GM13976 (cell line): Measurements from ENCODE around the gene TCTN2.
A peak's percentile ranks its signal among the peaks of the same experiment; 100 is the strongest.

Source experiments
- DNase-seq: peaks from one replicate; pipeline ENCODE4 v3.0.0; 2012; ENCODE audit warnings: low spot score
- in situ Hi-C: fragments of 300-500 bp; cut with MboI; formaldehyde crosslinking; loops from one replicate; pipeline ENCODE4 v1.12.0; 2022; ENCODE audit warnings: low sequenced_read_pairs, mixed read lengths, inconsistent platforms; ENCODE audit not compliant: unreplicated experiment
- TF ChIP-seq, protein P1 (sequence below): IDR thresholded peaks from 2 replicates; pipeline ENCODE4 v1.5.1; 2012; ENCODE audit warnings: borderline replicate concordance, mild to moderate bottlenecking; ENCODE audit not compliant: insufficient read depth; ENCODE audit errors: extremely low read depth, missing control alignments, control extremely low read depth

TCTN2 gene

DNA sequence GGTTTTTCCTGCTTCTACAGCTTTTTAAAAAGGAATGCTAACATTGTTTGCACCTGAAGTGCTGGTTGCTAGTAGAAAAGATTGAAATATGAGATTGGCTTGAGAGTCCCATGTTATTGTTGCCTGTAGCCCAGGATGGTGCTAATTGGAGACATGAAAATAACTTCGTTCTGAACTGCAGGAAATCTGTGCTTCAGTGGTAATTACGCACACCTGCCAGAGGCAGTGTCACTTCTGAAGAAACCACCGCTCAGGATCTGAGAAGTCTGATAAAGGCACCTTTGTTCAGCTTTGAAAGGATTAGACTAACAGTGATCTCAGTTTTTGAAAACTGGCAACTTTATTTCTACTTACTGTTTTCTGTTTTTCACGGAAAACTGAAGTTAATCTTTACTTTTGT lies 25.7 kb downstream of the TCTN2 start:
- DNase-seq, result no peak
- in situ Hi-C loops, result no loop called here
- TF ChIP-seq, protein P1, sequence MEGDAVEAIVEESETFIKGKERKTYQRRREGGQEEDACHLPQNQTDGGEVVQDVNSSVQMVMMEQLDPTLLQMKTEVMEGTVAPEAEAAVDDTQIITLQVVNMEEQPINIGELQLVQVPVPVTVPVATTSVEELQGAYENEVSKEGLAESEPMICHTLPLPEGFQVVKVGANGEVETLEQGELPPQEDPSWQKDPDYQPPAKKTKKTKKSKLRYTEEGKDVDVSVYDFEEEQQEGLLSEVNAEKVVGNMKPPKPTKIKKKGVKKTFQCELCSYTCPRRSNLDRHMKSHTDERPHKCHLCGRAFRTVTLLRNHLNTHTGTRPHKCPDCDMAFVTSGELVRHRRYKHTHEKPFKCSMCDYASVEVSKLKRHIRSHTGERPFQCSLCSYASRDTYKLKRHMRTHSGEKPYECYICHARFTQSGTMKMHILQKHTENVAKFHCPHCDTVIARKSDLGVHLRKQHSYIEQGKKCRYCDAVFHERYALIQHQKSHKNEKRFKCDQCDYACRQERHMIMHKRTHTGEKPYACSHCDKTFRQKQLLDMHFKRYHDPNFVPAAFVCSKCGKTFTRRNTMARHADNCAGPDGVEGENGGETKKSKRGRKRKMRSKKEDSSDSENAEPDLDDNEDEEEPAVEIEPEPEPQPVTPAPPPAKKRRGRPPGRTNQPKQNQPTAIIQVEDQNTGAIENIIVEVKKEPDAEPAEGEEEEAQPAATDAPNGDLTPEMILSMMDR, result no peak

DNA sequence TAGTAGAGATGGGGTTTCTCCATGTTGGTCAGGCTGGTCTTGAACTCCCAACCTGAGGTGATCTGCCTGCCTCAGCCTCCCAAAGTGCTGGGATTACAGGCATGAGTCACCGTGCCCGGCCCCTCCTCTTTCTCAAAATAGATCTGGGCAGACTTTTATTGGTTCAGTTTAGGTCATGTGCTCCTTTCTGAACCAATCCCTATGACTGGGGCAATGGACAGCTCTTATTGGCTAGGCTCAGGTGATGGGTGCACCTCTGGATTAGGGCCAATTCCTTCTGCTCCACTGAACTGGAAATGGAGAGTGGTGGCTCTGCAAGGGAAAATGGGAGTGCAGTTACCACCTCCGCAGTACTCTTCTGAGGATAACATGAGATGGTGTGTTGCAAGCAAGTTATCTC lies 35.0 kb downstream of the TCTN2 start:
- TF ChIP-seq, protein P1, result no peak
- in situ Hi-C loops, result no loop called here
- DNase-seq, result no peak

DNA sequence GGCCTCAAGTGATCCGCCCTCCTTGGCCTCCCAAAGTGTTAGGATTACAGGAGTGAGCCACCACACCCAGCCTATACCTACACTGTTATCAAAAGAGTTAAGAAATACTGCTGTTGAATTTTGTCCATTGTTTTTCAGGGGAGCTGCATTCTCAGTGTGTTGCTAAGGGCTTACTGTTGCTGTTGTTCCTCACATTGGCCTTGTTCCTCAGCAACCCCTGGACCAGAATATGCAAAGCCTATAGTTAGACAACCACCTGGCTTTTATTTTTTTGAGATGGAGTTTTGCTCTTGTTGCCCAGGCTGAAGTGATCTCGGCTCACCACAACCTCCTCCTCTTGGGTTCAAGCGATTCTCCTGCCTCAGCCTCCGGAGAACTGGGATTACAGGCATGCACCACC lies 36.6 kb downstream of the TCTN2 start:
- TF ChIP-seq, protein P1, result no peak
- DNase-seq, result no peak
- in situ Hi-C loops, result no loop called here

DNA sequence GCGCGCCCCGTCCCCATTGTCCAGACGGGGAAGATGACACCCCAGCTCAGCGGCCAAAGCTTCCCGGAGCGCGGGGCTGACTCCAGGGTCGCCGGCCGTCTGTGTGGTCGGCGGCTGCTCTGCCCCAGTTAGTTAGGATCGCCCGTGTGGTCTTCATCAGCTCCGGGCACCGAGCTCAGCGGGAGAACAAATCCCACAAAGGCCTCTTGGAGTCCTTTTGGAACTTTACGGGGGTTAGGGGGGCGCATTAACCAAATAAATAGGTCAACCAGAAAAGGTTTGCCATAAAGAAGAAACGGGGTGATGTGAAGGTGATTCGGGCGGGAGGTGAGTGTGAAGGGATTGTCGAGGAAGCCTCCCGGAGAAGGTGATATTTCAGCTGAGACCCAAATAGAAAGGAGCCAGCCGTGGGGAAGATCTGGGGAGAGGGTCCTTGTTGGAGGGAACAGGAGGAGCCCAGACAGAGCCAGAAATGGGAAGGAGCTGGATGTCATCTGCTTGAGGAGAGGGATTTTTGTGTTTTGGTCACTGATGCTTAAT lies 41.9 kb downstream of the TCTN2 start:
- DNase-seq, result no peak

DNA sequence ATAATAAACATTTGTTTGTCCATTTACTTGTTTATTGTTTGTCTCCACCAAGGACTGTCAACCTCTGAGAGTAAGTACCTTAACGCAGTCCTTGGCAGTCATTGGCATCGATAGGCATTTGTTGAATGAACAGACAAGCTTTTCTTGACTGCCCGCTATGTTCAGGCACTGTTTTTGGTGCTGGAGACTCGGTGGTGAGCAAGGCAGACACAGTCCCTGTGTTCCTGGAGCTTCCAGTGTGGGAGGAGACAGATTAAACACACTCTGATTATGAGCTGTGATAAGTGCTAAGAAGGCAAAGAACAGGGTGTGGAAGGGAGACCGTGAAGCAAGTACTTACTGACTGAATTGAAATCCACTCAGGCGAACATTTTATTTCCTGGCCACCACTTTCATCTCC lies 42.5 kb downstream of the TCTN2 start:
- in situ Hi-C loops, result no loop called here
- DNase-seq, result no peak
- TF ChIP-seq, protein P1, result no peak

More for the DNA sequence above, 41.9 kb downstream of the TCTN2 start:
- in situ Hi-C loops, result no loop called here
- TF ChIP-seq, protein P1, result no peak

DNA sequence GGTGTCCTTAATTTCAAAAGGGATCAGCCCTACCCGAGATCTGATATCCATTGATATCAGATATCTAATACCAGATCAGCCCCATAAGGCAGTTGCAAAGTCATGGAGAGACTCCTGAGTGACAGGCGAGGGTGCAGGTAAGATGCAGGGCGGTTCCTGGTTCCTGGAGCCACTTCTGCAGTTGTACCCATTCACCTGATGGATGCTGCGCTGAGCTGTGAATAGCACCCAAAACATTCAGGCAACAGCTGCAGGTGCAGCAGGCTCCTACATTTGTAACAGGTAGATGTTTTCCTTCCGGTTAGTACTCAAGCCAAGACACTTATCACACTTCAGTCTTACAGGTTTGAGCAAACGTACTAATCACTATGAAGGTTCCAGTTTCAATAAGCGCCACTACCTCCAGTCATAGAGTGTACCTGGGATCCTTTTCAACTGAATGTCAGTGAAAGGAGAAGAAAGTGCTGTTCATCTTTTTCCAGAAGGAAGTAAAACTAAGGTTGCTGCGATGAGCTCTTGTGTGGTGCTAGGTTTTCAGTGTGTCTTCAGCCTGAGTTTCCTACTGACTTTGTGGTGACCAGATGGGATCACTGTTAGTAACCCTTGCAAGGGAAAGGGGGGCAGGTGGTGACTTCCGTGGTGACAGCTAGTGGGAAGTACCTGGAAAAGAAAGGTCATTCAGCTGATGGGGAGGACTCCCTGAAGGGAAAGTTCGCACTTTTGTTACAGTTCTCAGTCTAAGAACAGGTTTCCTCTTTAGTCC lies 43.1 kb downstream of the TCTN2 start:
- in situ Hi-C loops, result no loop called here
- peak; percentile 52 for DNase-seq
- TF ChIP-seq, protein P1, result no peak
